Left forelimb (tissue), 1 donor: ENCODE measurements around the gene CFAP65.

Experiments used
- DNase-seq: peaks from one replicate; pipeline ENCODE4 v3.0.0-alpha.2; 2018; ENCODE audit warnings: low spot score

CFAP65 gene

GRCh38 chr2:218975060-218975777, 66.1 kb downstream of the CFAP65 start:
- DNase-seq = no peak

GRCh38 chr2:218970894-218971293, 70.4 kb downstream of the CFAP65 start:
- no peak for DNase-seq

- DNase-seq = no peak
These were observed 77.1 kb downstream of the CFAP65 start for GRCh38 chr2:218964041-218964771.

GRCh38 chr2:218963601-218964000, 77.7 kb downstream of the CFAP65 start:
- DNase-seq = no peak

GRCh38 chr2:218962859-218963492, 78.3 kb downstream of the CFAP65 start:
- peak; percentile 85 for DNase-seq

- no peak for DNase-seq
These were observed 79.4 kb downstream of the CFAP65 start for GRCh38 chr2:218961651-218962570.

GRCh38 chr2:218961229-218961628, 80.1 kb downstream of the CFAP65 start:
- no peak for DNase-seq

GRCh38 chr2:218960309-218961165, 80.8 kb downstream of the CFAP65 start:
- no peak for DNase-seq

GRCh38 chr2:218959761-218960308, 81.5 kb downstream of the CFAP65 start:
- no peak for DNase-seq

- DNase-seq = peak; percentile 87
These were observed 82.1 kb downstream of the CFAP65 start, which contains the start of gene CDK5R2 for GRCh38 chr2:218959141-218959731. TSS of gene CDK5R2 (plus strand) at chr2:218959666. CDS start at chr2:218959821, 155 bp downstream.

- no peak for DNase-seq
These were observed 83.0 kb downstream of the CFAP65 start for GRCh38 chr2:218958276-218958675.

- no peak for DNase-seq
These were observed 83.6 kb downstream of the CFAP65 start for GRCh38 chr2:218957671-218958070.

GRCh38 chr2:218956039-218956438, 85.3 kb downstream of the CFAP65 start:
- DNase-seq = no peak

- no peak for DNase-seq
These were observed 86.6 kb downstream of the CFAP65 start for GRCh38 chr2:218954541-218955300.

GRCh38 chr2:218953366-218953954, 87.9 kb downstream of the CFAP65 start:
- DNase-seq = no peak
